Lung (tissue), 12 donors: Measurements from ENCODE around the gene ACTL6A. TPM values are rescaled to one million over a fixed set of nuclear protein-coding genes. Genes with fewer than 3 reads are reported as not detected.

Experiments used
- ATAC-seq: fragments of 200-7000 bp; cut with Tn5 transposase; one replicate; pipeline ENCODE4 v1.9.1; 2020; ENCODE audit warnings: moderate number of reproducible peaks; ENCODE audit not compliant: insufficient read depth, low FRiP score
- DNase-seq, 3 donors: peaks; one replicate each; pipeline ENCODE4 v3.0.0-alpha.2; 2013 to 2017
- H3K27ac ChIP-seq, 2 donors: one replicate each; pipeline ENCODE4 v1.5.1; 2013; ENCODE audit warnings: mild to moderate bottlenecking in 2 of 2, moderate library complexity in 2 of 2, control low read depth in 1 of 2, inconsistent platforms in 1 of 2, low read depth in 1 of 2, low read length in 1 of 2
- H3K27me3 ChIP-seq, 3 donors: one replicate each; pipeline ENCODE4 v1.5.1; 2013; ENCODE audit warnings: low read length in 2 of 3; ENCODE audit not compliant: control insufficient read depth in 3 of 3, insufficient read depth in 3 of 3
- H3K36me3 ChIP-seq, 4 donors: one replicate each; pipeline ENCODE4 v1.5.1; 2013; ENCODE audit warnings: low read length in 4 of 4, mild to moderate bottlenecking in 1 of 4, moderate library complexity in 1 of 4; ENCODE audit not compliant: control insufficient read depth in 4 of 4, insufficient read depth in 4 of 4
- H3K4me1 ChIP-seq, 5 donors: one replicate each; pipeline ENCODE4 v1.5.1; 2013; ENCODE audit warnings: low read length in 5 of 5, mild to moderate bottlenecking in 2 of 5, moderate library complexity in 1 of 5; ENCODE audit not compliant: control insufficient read depth in 5 of 5, insufficient read depth in 5 of 5
- H3K4me3 ChIP-seq: one replicate; pipeline ENCODE4 v1.5.1; 2013; ENCODE audit warnings: mild to moderate bottlenecking, control low read depth, moderate library complexity
- H3K9ac ChIP-seq, 2 donors: one replicate each; pipeline ENCODE4 v1.5.1; 2013; ENCODE audit warnings: low read length in 2 of 2, control low read depth in 1 of 2; ENCODE audit not compliant: insufficient read depth in 1 of 2
- H3K9me3 ChIP-seq, 4 donors: one replicate each; pipeline ENCODE4 v1.5.1; 2013; ENCODE audit warnings: low read length in 3 of 4, mild to moderate bottlenecking in 1 of 4, moderate library complexity in 1 of 4; ENCODE audit not compliant: control insufficient read depth in 4 of 4, insufficient read depth in 3 of 4
- WGBS, 2 donors: extraction: QIAGEN DNeasy Blood & Tissue Kit; methylation state at CpG; one replicate each; pipeline ENCODE4 v1.1.7; 2013; 5-methylcytosine and 5-hydroxymethylcytosine counted together
- polyA plus RNA-seq, 2 donors: library from polyadenylated mRNA; stranded (reverse); fragments of 200-250 nt; gene quantifications; one replicate each; pipeline ENCODE4 v1.2.1, GENCODE V29; 2013
- total RNA-seq, 2 donors: library from RNA; depleted of rRNA in 1 of 2; stranded (reverse); fragments of >200 nt in 1 of 2; gene quantifications; one replicate each; pipeline ENCODE4 v1.2.1, GENCODE V29; 2014 to 2021
- TF ChIP-seq, protein P1 (sequence below): IDR thresholded peaks from 2 replicates; pipeline ENCODE4 v1.5.1; 2012; ENCODE audit warnings: mild to moderate bottlenecking; ENCODE audit errors: control extremely low read depth, extremely low read depth
- donor health status: control.
- donor health status: control.
- donor health status: Bipolar disorder and iron deficiency.
- donor health status: healthy.
- donor health status: DM: yes; HTN: yes; CAD: no.

ACTL6A gene
- total and polyA plus RNA-seq, 4 donors, result 32.3 to 66.0 (median 48.3) TPM

DNA sequence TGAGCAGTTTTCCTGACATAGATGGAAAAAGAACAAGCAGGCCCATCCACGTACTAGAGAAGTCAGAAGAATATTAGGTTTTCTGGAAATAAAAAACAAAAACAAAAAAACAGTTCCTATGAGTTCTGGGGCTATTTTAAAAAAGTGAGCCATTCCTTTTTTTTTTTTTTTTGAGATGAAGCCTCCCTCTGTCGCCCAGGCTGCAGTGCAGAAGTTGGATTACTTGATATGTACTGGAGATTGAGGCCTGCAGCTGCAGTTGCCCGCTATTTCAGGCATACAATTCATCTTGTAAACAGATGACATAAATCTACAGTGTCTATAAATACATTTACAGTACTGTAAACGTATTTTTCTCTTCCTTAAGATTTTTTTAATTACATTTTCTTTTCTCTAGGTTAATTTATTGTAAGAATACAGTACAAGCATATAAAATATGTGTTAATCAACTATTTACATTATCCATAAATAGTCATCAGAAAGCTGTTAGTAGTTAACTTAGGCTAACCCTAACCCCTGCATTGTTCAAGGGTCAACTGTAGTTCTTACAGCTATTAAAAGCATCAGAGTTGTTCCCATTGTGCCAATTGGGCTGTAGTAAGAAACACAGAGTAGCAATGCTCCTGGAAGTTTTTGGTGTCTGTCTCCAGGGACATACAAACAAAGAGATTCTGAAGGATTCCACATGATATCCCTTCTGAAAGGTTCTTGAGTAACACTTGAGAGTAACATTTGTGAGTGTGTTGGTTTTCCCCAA lies 11.2 kb upstream of the ACTL6A start:
- Histone ChIP-seq H3K4me1 (peaks cover 0 to 10% (median 0%) of the 10 kb centered on the region in 5 donors), H3K27me3 (no peaks in the 10 kb centered on the region), H3K27ac (no peak overlapping the region), H3K4me3 (no peak overlapping the region), H3K9me3 (no peaks in the 10 kb centered on the region), H3K9ac (peak overlapping the region in 1 of 2 donors; percentile 47), H3K36me3 (no peaks in the 10 kb centered on the region)
- WGBS, 2 donors, result 53 to 70% methylated on average over 4 of the region's 4 CpGs
- ATAC-seq, result no peak
- TF ChIP-seq, protein P1, sequence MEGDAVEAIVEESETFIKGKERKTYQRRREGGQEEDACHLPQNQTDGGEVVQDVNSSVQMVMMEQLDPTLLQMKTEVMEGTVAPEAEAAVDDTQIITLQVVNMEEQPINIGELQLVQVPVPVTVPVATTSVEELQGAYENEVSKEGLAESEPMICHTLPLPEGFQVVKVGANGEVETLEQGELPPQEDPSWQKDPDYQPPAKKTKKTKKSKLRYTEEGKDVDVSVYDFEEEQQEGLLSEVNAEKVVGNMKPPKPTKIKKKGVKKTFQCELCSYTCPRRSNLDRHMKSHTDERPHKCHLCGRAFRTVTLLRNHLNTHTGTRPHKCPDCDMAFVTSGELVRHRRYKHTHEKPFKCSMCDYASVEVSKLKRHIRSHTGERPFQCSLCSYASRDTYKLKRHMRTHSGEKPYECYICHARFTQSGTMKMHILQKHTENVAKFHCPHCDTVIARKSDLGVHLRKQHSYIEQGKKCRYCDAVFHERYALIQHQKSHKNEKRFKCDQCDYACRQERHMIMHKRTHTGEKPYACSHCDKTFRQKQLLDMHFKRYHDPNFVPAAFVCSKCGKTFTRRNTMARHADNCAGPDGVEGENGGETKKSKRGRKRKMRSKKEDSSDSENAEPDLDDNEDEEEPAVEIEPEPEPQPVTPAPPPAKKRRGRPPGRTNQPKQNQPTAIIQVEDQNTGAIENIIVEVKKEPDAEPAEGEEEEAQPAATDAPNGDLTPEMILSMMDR, result no peak
- DNase-seq, result peak in 2 of 3 donors; percentile 54 to 67

DNA sequence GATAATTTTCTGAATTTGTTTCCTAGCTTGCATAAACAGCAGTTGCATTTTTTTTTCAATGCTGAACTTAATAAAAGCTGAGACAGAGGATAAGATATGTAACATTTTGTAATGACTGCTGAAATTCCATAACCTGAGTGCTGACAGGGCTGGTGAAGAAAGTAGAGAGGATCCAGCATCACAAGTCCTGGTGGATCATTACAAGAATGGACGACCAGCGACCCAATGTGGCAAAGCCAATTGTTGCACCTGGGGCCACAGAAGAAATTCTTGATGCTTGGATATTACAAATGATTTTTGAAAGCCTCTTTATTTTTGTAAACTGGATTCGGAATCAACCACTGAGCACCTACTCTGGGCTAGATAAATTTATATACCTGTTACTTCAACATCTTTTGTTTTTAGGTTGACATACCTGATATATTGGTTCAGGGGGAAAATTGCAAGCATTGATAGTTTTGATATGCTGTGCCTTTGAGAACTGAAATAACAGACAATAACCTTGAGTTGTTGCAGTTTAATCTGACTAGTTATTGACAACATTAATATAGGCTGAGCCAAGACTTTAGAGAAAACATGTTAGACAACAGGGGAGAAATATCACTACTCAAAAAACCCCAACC lies 3.9 kb upstream of the ACTL6A start:
- Histone ChIP-seq H3K4me3 (no peak overlapping the region), H3K27ac (no peak overlapping the region), H3K4me1 (peaks cover 0 to 3% (median under 1%) of the 10 kb centered on the region in 5 donors), H3K9me3 (no peaks in the 10 kb centered on the region), H3K9ac (no peak overlapping the region), H3K36me3 (peaks cover 0 to 2% (median 0%) of the 10 kb centered on the region in 4 donors), H3K27me3 (no peaks in the 10 kb centered on the region)
- TF ChIP-seq, protein P1, result peak; percentile 76
- WGBS, 2 donors, result 4 to 6% methylated on average over 3 of the region's 3 CpGs
- ATAC-seq (no peak), DNase-seq (peak; percentile 73 to 85 (median 79))

DNA sequence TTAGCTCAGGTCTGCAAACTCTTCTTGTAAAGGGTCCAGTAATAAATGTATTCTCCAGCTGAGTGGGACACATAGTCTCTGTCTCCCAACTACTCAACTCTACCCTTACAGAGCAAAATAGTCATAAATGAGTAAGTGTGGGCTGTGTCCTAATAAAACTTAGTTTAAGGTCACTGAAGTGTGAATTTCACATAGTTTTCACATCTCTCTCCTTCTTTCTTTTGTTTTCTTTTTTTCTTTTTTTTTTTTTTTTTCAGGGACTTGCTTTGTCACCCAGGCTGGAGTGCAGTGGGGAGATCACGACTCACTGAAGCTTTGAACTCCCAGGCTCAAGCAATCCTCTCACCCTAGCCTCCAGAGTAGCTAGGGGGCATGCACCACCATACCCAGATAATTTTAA lies 1.9 kb upstream of the ACTL6A start:
- DNase-seq, result no peak
- H3K9me3 ChIP-seq, result no peaks in the 10 kb centered on the region
- no peak for ATAC-seq
- H3K4me3 ChIP-seq, result no peak overlapping the region
- H3K9ac ChIP-seq, result no peak overlapping the region
- H3K4me1 ChIP-seq, result peaks cover 0 to 8% (median 2%) of the 10 kb centered on the region in 5 donors
- WGBS, 2 donors, result 85 to 88% methylated on average over 1 of the region's 1 CpG
- peaks cover 0 to 2% (median 0%) of the 10 kb centered on the region in 4 donors for H3K36me3 ChIP-seq
- no peak overlapping the region for H3K27ac ChIP-seq
- H3K27me3 ChIP-seq, result no peaks in the 10 kb centered on the region
- TF ChIP-seq, protein P1, result no peak
